GM20431 (cell line): ENCODE data around the gene GZF1.

Experiments used
- in situ Hi-C: fragments of 300-500 bp; cut with MseI, MboI; formaldehyde crosslinking; loops from one replicate; pipeline ENCODE4 v1.15.0; 2020; ENCODE audit warnings: low sequenced_read_pairs; ENCODE audit not compliant: unreplicated experiment

Gene GZF1

GRCh38 chr20:23420943-23421931, 59.3 kb downstream of the GZF1 start, which contains the start of gene NAPB:
NAPB (minus strand) TSS chr20:23421488; CDS start chr20:23421402, 86 bp downstream.
- in situ Hi-C loops: no loop called here
